GM12878 (cell line): ENCODE measurements around the gene NTF3. TPM values are rescaled to one million over a fixed set of nuclear protein-coding genes. Genes with fewer than 3 reads are reported as not detected.

Experiments used
- ATAC-seq: fragments of 200-7000 bp; cut with Tn5 transposase; 3 replicates; pipeline ENCODE4 v1.9.1; 2020; ENCODE audit warnings: mild to moderate bottlenecking, moderate library complexity
- BruUV-seq: library from RNA; stranded (reverse); fragments of 400-500 nt; replicated peaks from 2 replicates; lab custom pipeline; 2021; lab: Mats Ljungman, UMichigan
- CTCF ChIA-PET: fragments of 300-600 bp; sonication (Branson Sonifier 250); formaldehyde crosslinking; extraction: SDS; loops from one replicate; lab custom pipeline; 2021; ENCODE audit warnings: inconsistent platforms; lab: Yijun Ruan, JAX
- POLR2A ChIA-PET: fragments of 350-600 bp; formaldehyde crosslinking; extraction: SDS; loops from one replicate; lab custom pipeline; 2021; ENCODE audit warnings: inconsistent platforms; lab: Charles Lee
- RAD21 ChIA-PET: fragments of 300-600 bp; sonication (Branson Sonifier 250); formaldehyde crosslinking; loops from one replicate; lab custom pipeline; 2023; ENCODE audit warnings: antibody characterized with exemption; ENCODE audit not compliant: unreplicated experiment; lab: Charles Lee
- SMC1A ChIA-PET: fragments of 300-600 bp; sonication (Branson Sonifier 250); formaldehyde crosslinking; loops from one replicate; lab custom pipeline; 2023; ENCODE audit not compliant: unreplicated experiment, uncharacterized antibody; lab: Charles Lee
- DNase-seq: peaks from one replicate; pipeline ENCODE4 v3.0.0-alpha.2; 2011; ENCODE audit warnings: low read depth, low spot score
- FAIRE-seq: peaks from 3 replicates; lab custom pipeline; 2011; peaks lifted over from hg19 to GRCh38; lab: Jason Lieb, UNC
- H2AFZ ChIP-seq: 2 replicates; pipeline ENCODE4 v1.6.0; 2011; ENCODE audit warnings: low read depth, low read length, control low read depth; ENCODE audit not compliant: control insufficient read depth
- H3K27ac ChIP-seq: 2 replicates; pipeline ENCODE4 v1.5.1; 2011; ENCODE audit warnings: control low read depth; ENCODE audit not compliant: control insufficient read depth, insufficient read depth
- H3K27me3 ChIP-seq, 2 experiments: replicated peaks in 1 of 2; 2 replicates each; pipeline versions ENCODE4 v1.6.0 to v1.6.1; 2011; ENCODE audit warnings: low read length in 1 of 2; ENCODE audit not compliant: control insufficient read depth in 2 of 2, insufficient read depth in 2 of 2
- H3K36me3 ChIP-seq, 2 experiments: 2 replicates each; pipeline ENCODE4 v1.5.1; 2011; ENCODE audit warnings: low read length in 1 of 2; ENCODE audit not compliant: control insufficient read depth in 2 of 2, insufficient read depth in 2 of 2
- H3K4me1 ChIP-seq: 2 replicates; pipeline ENCODE4 v1.6.1; 2011; ENCODE audit warnings: mild to moderate bottlenecking, low read length, moderate library complexity, mixed read lengths; ENCODE audit not compliant: control insufficient read depth, insufficient read depth
- H3K4me2 ChIP-seq: 2 replicates; pipeline ENCODE4 v1.6.0; 2011; ENCODE audit warnings: control low read depth; ENCODE audit not compliant: control insufficient read depth, insufficient read depth
- H3K4me3 ChIP-seq: fragments of 200-600 bp; sonication (generic); 2 replicates; pipeline ENCODE4 v1.5.1; 2016
- H3K79me2 ChIP-seq: 2 replicates; pipeline ENCODE4 v1.6.0; 2011; ENCODE audit warnings: low read length; ENCODE audit not compliant: control insufficient read depth, insufficient read depth
- H3K9ac ChIP-seq: 2 replicates; pipeline ENCODE4 v1.8.0; 2011; ENCODE audit warnings: low read length, control low read depth, mixed read lengths; ENCODE audit not compliant: control insufficient read depth, insufficient read depth
- H3K9me3 ChIP-seq: replicated peaks from 3 replicates; pipeline ENCODE4 v1.5.1; 2011; ENCODE audit warnings: mild to moderate bottlenecking, low read length; ENCODE audit not compliant: control insufficient read depth, insufficient read depth
- H4K20me1 ChIP-seq: 2 replicates; pipeline ENCODE4 v1.6.0; 2011; ENCODE audit not compliant: control insufficient read depth, insufficient read depth
- ETV6 ChIP-seq, 2 experiments: fragments of 450-650 bp in 1 of 2; IDR thresholded peaks in 1 of 2; conservative IDR thresholded peaks in 1 of 2; 2 replicates each; pipeline ENCODE4 v1.6.1; 2014; ENCODE audit warnings: antibody characterized with exemption in 1 of 2, borderline replicate concordance in 1 of 2, low read depth in 1 of 2, mild to moderate bottlenecking in 1 of 2, moderate library complexity in 1 of 2
- HDAC6 ChIP-seq: fragments of 200-600 bp; sonication (generic); IDR thresholded peaks from one replicate; pipeline ENCODE4 v1.8.0; 2017; ENCODE audit warnings: antibody characterized with exemption; ENCODE audit not compliant: unreplicated experiment
- IKZF2 ChIP-seq, 2 experiments: fragments of 450-650 bp; IDR thresholded peaks; 2 replicates each; pipeline ENCODE4 v1.6.1; 2017; ENCODE audit warnings: mild to moderate bottlenecking in 2 of 2, moderate library complexity in 2 of 2
- MTA2 ChIP-seq: fragments of 450-650 bp; IDR thresholded peaks from 2 replicates; pipeline ENCODE4 v1.6.1; 2016; ENCODE audit warnings: low read depth, mild to moderate bottlenecking, moderate library complexity
- PBX3 ChIP-seq: IDR thresholded peaks from 2 replicates; pipeline ENCODE4 v1.6.1; 2011; ENCODE audit warnings: mild to moderate bottlenecking, low read depth, low read length, moderate library complexity; ENCODE audit not compliant: insufficient replicate concordance
- RB1 ChIP-seq: fragments of 450-650 bp; formaldehyde crosslinking; IDR thresholded peaks from 2 replicates; pipeline ENCODE4 v1.6.1; 2017; ENCODE audit warnings: mild to moderate bottlenecking, borderline replicate concordance
- SIX5 ChIP-seq: IDR thresholded peaks from 2 replicates; pipeline ENCODE4 v1.6.1; 2011; ENCODE audit warnings: mild to moderate bottlenecking, low read depth, low read length, moderate library complexity; ENCODE audit not compliant: severe bottlenecking
- SPI1 ChIP-seq: IDR thresholded peaks from 2 replicates; pipeline ENCODE4 v1.6.1; 2011; ENCODE audit warnings: low read depth, mild to moderate bottlenecking, low read length, moderate library complexity, borderline replicate concordance; ENCODE audit not compliant: insufficient read depth
- SUPT20H ChIP-seq: IDR thresholded peaks from 2 replicates; pipeline ENCODE4 v1.6.1; 2011; ENCODE audit warnings: low read depth, mild to moderate bottlenecking, low read length, moderate library complexity, borderline replicate concordance; ENCODE audit not compliant: control insufficient read depth
- ZNF687 ChIP-seq: fragments of 450-650 bp; IDR thresholded peaks from 2 replicates; pipeline ENCODE4 v1.6.1; 2017; ENCODE audit warnings: mild to moderate bottlenecking, moderate library complexity
- WGBS: methylation state at CpG from one replicate; pipeline ENCODE4 v1.1.6; 2016; ENCODE audit warnings: low lambda C conversion rate; ENCODE audit not compliant: insufficient replicate concordance, insufficient coverage; ENCODE audit errors: missing lambda C conversion rate; 5-methylcytosine and 5-hydroxymethylcytosine counted together
- in situ Hi-C: fragments of 300-500 bp; cut with MboI; formaldehyde crosslinking; loops from 9 replicates; pipeline ENCODE4 v1.14.3; 2018; ENCODE audit warnings: mixed read lengths
- intact Hi-C: fragments of 100-400 bp; cut with micrococcal nuclease; formaldehyde crosslinking; loops from one replicate; pipeline ENCODE4 v1.14.2; 2022; ENCODE audit not compliant: unreplicated experiment
- polyA plus RNA-seq, 11 experiments: library from polyadenylated mRNA; depleted of rRNA in 4 of 11; unstranded in 6 of 11; stranded (reverse) in 5 of 11; fragments of >200 nt; fragmentation: Nextera tagmentation in 4 of 11; fragmentation: Illumina TruSeq in 1 of 11; extraction: Ambion mirVana in 4 of 11; extraction: Trizol in 1 of 11; gene quantifications; 1 replicate in 1 of 11; 2 replicates in 10 of 11; pipeline versions ENCODE4 v1.2.1 to v1.2.3, GENCODE V29; 2011 to 2016; ENCODE audit warnings: inconsistent platforms in 2 of 11, missing spikeins in 2 of 11, low read depth in 1 of 11
- total RNA-seq, 4 experiments: library from RNA; depleted of rRNA in 3 of 4; stranded (reverse); fragments of >200 nt in 3 of 4; fragmentation: Illumina TruSeq in 1 of 4; extraction: Trizol in 1 of 4; gene quantifications; 2 replicates each; pipeline versions ENCODE4 v1.2.1 to v1.2.3, GENCODE V29; 2013 to 2021
- TF ChIP-seq, protein P1 (sequence below): fragments of 450-650 bp; IDR thresholded peaks from 2 replicates; pipeline ENCODE4 v1.6.1; 2017; ENCODE audit warnings: mild to moderate bottlenecking, moderate library complexity
- TF ChIP-seq, protein P2 (sequence below): fragments of 450-650 bp; IDR thresholded peaks from 2 replicates; pipeline ENCODE4 v1.6.1; 2014; ENCODE audit warnings: mild to moderate bottlenecking

NTF3 gene
- total and polyA plus RNA-seq, 10 of the 15 experiments (the other 5 are each of a cell fraction or from before 2014, with no cell fraction given) = 0.07 TPM; not detected in 9

DNA sequence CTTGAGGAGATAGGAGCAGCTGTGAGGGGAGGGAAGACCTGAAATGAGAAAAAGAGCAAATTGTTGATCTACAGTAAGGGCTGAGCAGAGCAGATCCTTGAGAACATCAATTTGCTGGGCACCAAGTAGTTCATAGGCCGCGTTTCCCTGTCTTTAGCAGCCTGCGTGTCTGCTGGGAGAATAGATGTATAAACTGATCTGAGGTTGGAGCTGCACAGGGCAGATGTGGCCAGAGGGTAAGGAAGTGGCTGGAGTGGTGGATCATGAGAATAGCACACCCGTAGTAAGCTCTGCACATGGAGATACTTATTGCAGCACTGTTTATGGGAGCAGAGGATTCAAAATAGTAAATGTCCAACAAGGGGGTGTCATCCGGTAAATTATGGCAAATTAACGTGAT is 44.4 kb downstream of the NTF3 start:
- Histone ChIP-seq H3K4me2 (no peak overlapping the region), H3K36me3 (no peaks in the 10 kb centered on the region), H2AFZ (no peak overlapping the region), H4K20me1 (no peaks in the 10 kb centered on the region), H3K4me1 (no peaks in the 10 kb centered on the region), H3K27me3 (peaks cover 0 to 2% of the 10 kb centered on the region in 2 experiments; a peak in 2 of 4 replicates), H3K4me3 (no peak overlapping the region), H3K27ac (no peak overlapping the region)
- FAIRE-seq (no peak), DNase-seq (no peak), ATAC-seq (no peak)
- ChIA-PET RAD21 (no interaction called here), CTCF (no interaction called here), SMC1A (no interaction called here)
- in situ Hi-C loops = no loop called here
- WGBS = 50% methylated on average over 6 of the region's 6 CpGs
- no TSS peak for BruUV-seq
- intact Hi-C loops = no loop called here
- TF ChIP-seq, protein P1, sequence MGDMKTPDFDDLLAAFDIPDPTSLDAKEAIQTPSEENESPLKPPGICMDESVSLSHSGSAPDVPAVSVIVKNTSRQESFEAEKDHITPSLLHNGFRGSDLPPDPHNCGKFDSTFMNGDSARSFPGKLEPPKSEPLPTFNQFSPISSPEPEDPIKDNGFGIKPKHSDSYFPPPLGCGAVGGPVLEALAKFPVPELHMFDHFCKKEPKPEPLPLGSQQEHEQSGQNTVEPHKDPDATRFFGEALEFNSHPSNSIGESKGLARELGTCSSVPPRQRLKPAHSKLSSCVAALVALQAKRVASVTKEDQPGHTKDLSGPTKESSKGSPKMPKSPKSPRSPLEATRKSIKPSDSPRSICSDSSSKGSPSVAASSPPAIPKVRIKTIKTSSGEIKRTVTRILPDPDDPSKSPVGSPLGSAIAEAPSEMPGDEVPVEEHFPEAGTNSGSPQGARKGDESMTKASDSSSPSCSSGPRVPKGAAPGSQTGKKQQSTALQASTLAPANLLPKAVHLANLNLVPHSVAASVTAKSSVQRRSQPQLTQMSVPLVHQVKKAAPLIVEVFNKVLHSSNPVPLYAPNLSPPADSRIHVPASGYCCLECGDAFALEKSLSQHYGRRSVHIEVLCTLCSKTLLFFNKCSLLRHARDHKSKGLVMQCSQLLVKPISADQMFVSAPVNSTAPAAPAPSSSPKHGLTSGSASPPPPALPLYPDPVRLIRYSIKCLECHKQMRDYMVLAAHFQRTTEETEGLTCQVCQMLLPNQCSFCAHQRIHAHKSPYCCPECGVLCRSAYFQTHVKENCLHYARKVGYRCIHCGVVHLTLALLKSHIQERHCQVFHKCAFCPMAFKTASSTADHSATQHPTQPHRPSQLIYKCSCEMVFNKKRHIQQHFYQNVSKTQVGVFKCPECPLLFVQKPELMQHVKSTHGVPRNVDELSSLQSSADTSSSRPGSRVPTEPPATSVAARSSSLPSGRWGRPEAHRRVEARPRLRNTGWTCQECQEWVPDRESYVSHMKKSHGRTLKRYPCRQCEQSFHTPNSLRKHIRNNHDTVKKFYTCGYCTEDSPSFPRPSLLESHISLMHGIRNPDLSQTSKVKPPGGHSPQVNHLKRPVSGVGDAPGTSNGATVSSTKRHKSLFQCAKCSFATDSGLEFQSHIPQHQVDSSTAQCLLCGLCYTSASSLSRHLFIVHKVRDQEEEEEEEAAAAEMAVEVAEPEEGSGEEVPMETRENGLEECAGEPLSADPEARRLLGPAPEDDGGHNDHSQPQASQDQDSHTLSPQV = no peak
- TF ChIP-seq RB1 (no peak), SPI1 (no peak), IKZF2 (IDR thresholded peaks at IDR 0.05) (no peak), MTA2 (no peak), SUPT20H (no peak), SIX5 (no peak), ZNF687 (no peak), HDAC6 (no peak), PBX3 (no peak), ETV6 (conservative IDR thresholded peaks at IDR 0.05 in 1 of 2, IDR thresholded peaks at IDR 0.05 in 1 of 2; ENCODE audit: borderline replicate concordance in 1 of 2, low read depth in 1 of 2) (no peak)
- TF ChIP-seq, protein P2, sequence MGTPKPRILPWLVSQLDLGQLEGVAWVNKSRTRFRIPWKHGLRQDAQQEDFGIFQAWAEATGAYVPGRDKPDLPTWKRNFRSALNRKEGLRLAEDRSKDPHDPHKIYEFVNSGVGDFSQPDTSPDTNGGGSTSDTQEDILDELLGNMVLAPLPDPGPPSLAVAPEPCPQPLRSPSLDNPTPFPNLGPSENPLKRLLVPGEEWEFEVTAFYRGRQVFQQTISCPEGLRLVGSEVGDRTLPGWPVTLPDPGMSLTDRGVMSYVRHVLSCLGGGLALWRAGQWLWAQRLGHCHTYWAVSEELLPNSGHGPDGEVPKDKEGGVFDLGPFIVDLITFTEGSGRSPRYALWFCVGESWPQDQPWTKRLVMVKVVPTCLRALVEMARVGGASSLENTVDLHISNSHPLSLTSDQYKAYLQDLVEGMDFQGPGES = no peak
- TF ChIP-seq, all 136 proteins: peak for 0
- Histone ChIP-seq H3K9me3 (no peaks in the 10 kb centered on the region), H3K79me2 (no peaks in the 10 kb centered on the region), H3K9ac (no peak overlapping the region)
- POLR2A ChIA-PET = no interaction called here
